Left renal cortex interstitium (tissue), 4 donors: ENCODE data around the gene RANBP10. TPM values are rescaled to one million over a fixed set of nuclear protein-coding genes. Genes with fewer than 3 reads are reported as not detected.

Source experiments
- DNase-seq, 4 donors: peaks; one replicate each; pipeline ENCODE4 v3.0.0-alpha.2; 2013; ENCODE audit warnings: low read depth in 4 of 4, low spot score in 2 of 4, missing footprints in 1 of 4
- polyA plus RNA-seq, 4 donors: library from polyadenylated mRNA; unstranded; fragments of 120-200 nt; gene quantifications; one replicate each; pipeline ENCODE4 v1.2.1, GENCODE V29; 2013; ENCODE audit not compliant: insufficient read length in 4 of 4

Gene RANBP10
- polyA plus RNA-seq, 4 donors: 18.4 to 34.4 (median 25.0) TPM

GRCh38 chr16:67750466-67750865, 55.9 kb downstream of the RANBP10 start:
- no peak for DNase-seq

- no peak for DNase-seq
Measured at GRCh38 chr16:67749436-67750078, 56.8 kb downstream of the RANBP10 start.

- no peak for DNase-seq
Measured at GRCh38 chr16:67748834-67749233, 57.5 kb downstream of the RANBP10 start.

- DNase-seq: no peak
Measured at GRCh38 chr16:67746846-67747245, 59.5 kb downstream of the RANBP10 start.

- no peak for DNase-seq
Measured at GRCh38 chr16:67741118-67741517, 65.2 kb downstream of the RANBP10 start.

GRCh38 chr16:67740391-67740790, 66.0 kb downstream of the RANBP10 start:
- no peak for DNase-seq

- no peak for DNase-seq
Measured at GRCh38 chr16:67736858-67737257, 69.5 kb downstream of the RANBP10 start.

GRCh38 chr16:67734731-67735201, 71.6 kb downstream of the RANBP10 start:
- no peak for DNase-seq

- DNase-seq: no peak
Measured at GRCh38 chr16:67733734-67734470, 72.5 kb downstream of the RANBP10 start.

GRCh38 chr16:67731753-67732095, 74.6 kb downstream of the RANBP10 start:
- no peak for DNase-seq

GRCh38 chr16:67731071-67731752, 75.1 kb downstream of the RANBP10 start:
- DNase-seq: no peak

- DNase-seq: no peak
Measured at GRCh38 chr16:67730326-67730725, 76.0 kb downstream of the RANBP10 start.

GRCh38 chr16:67729636-67730248, 76.6 kb downstream of the RANBP10 start:
- DNase-seq: no peak

GRCh38 chr16:67727521-67728485, 78.6 kb downstream of the RANBP10 start:
- no peak for DNase-seq

- DNase-seq: no peak
Measured at GRCh38 chr16:67726106-67727034, 80.0 kb downstream of the RANBP10 start.

- no peak for DNase-seq
Measured at GRCh38 chr16:67723911-67724305, 82.5 kb downstream of the RANBP10 start.

- no peak for DNase-seq
Measured at GRCh38 chr16:67723151-67723910, 83.0 kb downstream of the RANBP10 start.

- no peak for DNase-seq
Measured at GRCh38 chr16:67720236-67720635, 86.1 kb downstream of the RANBP10 start.
